HG02798 (cell line): ENCODE measurements around the gene BCL2.

Source experiments
- ATAC-seq: cut with Tn5 transposase; IDR thresholded peaks from one replicate; pipeline ENCODE4 v1.9.1; 2021; ENCODE audit warnings: mild to moderate bottlenecking; ENCODE audit not compliant: unreplicated experiment, poor library complexity

Gene BCL2

GRCh38 chr18:63187791-63188460, 131.6 kb downstream of the BCL2 start:
- ATAC-seq = no peak

GRCh38 chr18:63187223-63187574, 132.4 kb downstream of the BCL2 start:
- no peak for ATAC-seq

GRCh38 chr18:63186520-63187222, 132.9 kb downstream of the BCL2 start:
- ATAC-seq = no peak

GRCh38 chr18:63185984-63186383, 133.6 kb downstream of the BCL2 start:
- ATAC-seq = no peak

GRCh38 chr18:63183952-63184770, 135.4 kb downstream of the BCL2 start:
- ATAC-seq = no peak

- ATAC-seq = no peak
Observed at GRCh38 chr18:63183378-63183777, 136.2 kb downstream of the BCL2 start.

- ATAC-seq = no peak
Observed at GRCh38 chr18:63182861-63183260, 136.7 kb downstream of the BCL2 start.

- ATAC-seq = no peak
Observed at GRCh38 chr18:63182310-63182772, 137.2 kb downstream of the BCL2 start.

GRCh38 chr18:63181706-63182309, 137.8 kb downstream of the BCL2 start:
- ATAC-seq = no peak

GRCh38 chr18:63180971-63181376, 138.6 kb downstream of the BCL2 start:
- ATAC-seq = peak; percentile 54

GRCh38 chr18:63180321-63180720, 139.2 kb downstream of the BCL2 start:
- no peak for ATAC-seq

GRCh38 chr18:63179422-63179821, 140.1 kb downstream of the BCL2 start:
- ATAC-seq = no peak

GRCh38 chr18:63178971-63179370, 140.6 kb downstream of the BCL2 start:
- no peak for ATAC-seq

- no peak for ATAC-seq
Observed at GRCh38 chr18:63177919-63178821, 141.4 kb downstream of the BCL2 start.

GRCh38 chr18:63177259-63177658, 142.3 kb downstream of the BCL2 start:
- no peak for ATAC-seq

GRCh38 chr18:63175264-63175663, 144.3 kb downstream of the BCL2 start:
- ATAC-seq = peak; percentile 81

GRCh38 chr18:63173983-63174382, 145.6 kb downstream of the BCL2 start:
- ATAC-seq = no peak

GRCh38 chr18:63169853-63170252, 149.7 kb downstream of the BCL2 start:
- no peak for ATAC-seq

- ATAC-seq = no peak
Observed at GRCh38 chr18:63168287-63168686, 151.3 kb downstream of the BCL2 start.

- no peak for ATAC-seq
Observed at GRCh38 chr18:63166142-63166541, 153.4 kb downstream of the BCL2 start.
